ENCODE data around the gene MAN1A1. TPM values are rescaled to one million over a fixed set of nuclear protein-coding genes. Genes with fewer than 3 reads are reported as not detected.

The MAN1A1 gene
- polyA plus RNA-seq, 1 donor (not counting 4 experiments of a cell fraction or from before 2014, with no cell fraction given), result 20.2 TPM

DNA sequence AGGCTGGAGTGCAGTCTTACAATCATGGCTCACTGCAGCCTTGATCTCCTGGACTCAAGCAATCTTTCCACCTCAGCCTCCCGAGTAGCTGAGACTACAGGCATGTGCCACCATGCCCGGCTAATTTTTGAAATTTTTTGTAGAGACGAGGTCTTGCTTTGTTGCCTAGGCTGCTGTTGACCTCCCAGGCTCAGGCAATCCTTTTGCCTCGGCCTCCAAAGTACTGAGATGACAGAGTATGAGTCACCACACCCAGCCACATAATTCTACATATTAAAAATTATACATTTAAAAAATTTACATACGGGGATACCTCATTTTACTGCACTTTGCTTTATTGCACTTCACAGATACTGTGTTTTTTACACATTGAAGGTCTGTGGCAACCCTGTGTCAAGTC is 115.1 kb downstream of the MAN1A1 start:
- H3K9ac ChIP-seq (ENCODE audit: control insufficient read depth, extremely low read depth, insufficient read depth, low read length), result no peak overlapping the region
- dilution Hi-C loops (cut with MboI; ENCODE audit: extremely low pct_ligation_motif_present, low sequenced_read_pairs), result no loop called here
- no peaks in the 10 kb centered on the region for H3K4me1 ChIP-seq (ENCODE audit: control insufficient read depth, extremely low read depth, insufficient read depth, low read length)
- H3K27ac ChIP-seq (ENCODE audit: control insufficient read depth, insufficient read depth, low read length), result no peak overlapping the region
- H3K27me3 ChIP-seq (ENCODE audit: control insufficient read depth, extremely low read depth, insufficient read depth, low read length), result no peaks in the 10 kb centered on the region
- DNase-seq (ENCODE audit: low read depth, low spot score), result no peak
- no peaks in the 10 kb centered on the region for H3K9me3 ChIP-seq (ENCODE audit: control insufficient read depth, low read depth, low read length)
- H2AFZ ChIP-seq (ENCODE audit: control insufficient read depth, low read length), result no peak overlapping the region
- H3K79me2 ChIP-seq (ENCODE audit: control insufficient read depth, insufficient read depth, low read length), result no peaks in the 10 kb centered on the region
- no peaks in the 10 kb centered on the region for H4K20me1 ChIP-seq (ENCODE audit: control insufficient read depth, extremely low read depth, insufficient read depth, low read length)
- no peaks in the 10 kb centered on the region for H3K36me3 ChIP-seq (ENCODE audit: control insufficient read depth in 2 of 2, extremely low read depth in 1 of 2, insufficient read depth in 2 of 2, low read length in 2 of 2)
- TF ChIP-seq, protein P1, sequence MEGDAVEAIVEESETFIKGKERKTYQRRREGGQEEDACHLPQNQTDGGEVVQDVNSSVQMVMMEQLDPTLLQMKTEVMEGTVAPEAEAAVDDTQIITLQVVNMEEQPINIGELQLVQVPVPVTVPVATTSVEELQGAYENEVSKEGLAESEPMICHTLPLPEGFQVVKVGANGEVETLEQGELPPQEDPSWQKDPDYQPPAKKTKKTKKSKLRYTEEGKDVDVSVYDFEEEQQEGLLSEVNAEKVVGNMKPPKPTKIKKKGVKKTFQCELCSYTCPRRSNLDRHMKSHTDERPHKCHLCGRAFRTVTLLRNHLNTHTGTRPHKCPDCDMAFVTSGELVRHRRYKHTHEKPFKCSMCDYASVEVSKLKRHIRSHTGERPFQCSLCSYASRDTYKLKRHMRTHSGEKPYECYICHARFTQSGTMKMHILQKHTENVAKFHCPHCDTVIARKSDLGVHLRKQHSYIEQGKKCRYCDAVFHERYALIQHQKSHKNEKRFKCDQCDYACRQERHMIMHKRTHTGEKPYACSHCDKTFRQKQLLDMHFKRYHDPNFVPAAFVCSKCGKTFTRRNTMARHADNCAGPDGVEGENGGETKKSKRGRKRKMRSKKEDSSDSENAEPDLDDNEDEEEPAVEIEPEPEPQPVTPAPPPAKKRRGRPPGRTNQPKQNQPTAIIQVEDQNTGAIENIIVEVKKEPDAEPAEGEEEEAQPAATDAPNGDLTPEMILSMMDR (optimal IDR thresholded peaks at IDR 0.05 in 1 of 3, IDR thresholded peaks at IDR 0.05 in 1 of 3, conservative IDR thresholded peaks at IDR 0.05 in 1 of 3; ENCODE audit: extremely low read depth in 1 of 3, insufficient read depth in 2 of 3, low read length in 3 of 3), result no peak
- TF ChIP-seq EZH2 (IDR thresholded peaks at IDR 0.05; ENCODE audit: low read length), result no peak
- H3K9me1 ChIP-seq (ENCODE audit: control insufficient read depth, extremely low read depth, insufficient read depth, low read length), result no peaks in the 10 kb centered on the region
- no peak overlapping the region for H3K4me2 ChIP-seq (ENCODE audit: control insufficient read depth, extremely low read depth, insufficient read depth, low read depth, low read length)
- no peak for FAIRE-seq
- H3K4me3 ChIP-seq (ENCODE audit: control insufficient read depth in 2 of 3, extremely low read depth in 1 of 3, insufficient read depth in 2 of 3, low read depth in 1 of 3, low read length in 3 of 3), result no peak overlapping the region

DNA sequence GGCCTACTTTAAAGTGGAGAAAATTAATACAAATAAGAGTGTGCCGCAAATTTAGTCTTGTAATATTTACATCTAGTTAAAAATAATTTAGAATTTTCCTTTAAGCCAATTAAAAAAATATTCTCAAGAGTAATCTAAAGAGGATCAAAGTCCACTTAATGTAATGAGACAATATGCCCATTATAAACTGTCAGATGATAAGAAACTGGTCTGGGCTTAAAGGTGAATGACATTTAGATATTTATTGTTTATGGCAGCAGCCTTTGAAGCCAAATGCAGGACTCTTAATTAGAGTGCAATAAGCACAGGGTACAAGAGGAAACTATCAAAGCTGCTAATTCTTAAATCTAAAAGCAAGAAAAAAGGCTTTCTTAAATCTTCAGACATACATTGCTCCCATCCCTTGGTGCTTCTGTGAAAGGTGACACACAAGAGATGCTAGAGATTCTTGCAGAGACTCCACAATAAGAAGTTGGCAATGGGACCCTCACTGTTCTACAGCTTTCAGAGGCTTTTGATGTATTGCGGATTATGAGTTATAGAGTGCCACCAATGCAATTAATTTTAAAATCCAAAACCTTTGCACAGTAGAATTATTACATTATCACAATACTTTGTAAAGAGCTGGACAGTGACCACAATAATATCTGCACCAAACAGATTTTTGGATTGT is 116.1 kb downstream of the MAN1A1 start:
- Histone ChIP-seq H3K27ac (ENCODE audit: control insufficient read depth, insufficient read depth, low read length) (no peak overlapping the region), H3K36me3 (ENCODE audit: control insufficient read depth in 2 of 2, extremely low read depth in 1 of 2, insufficient read depth in 2 of 2, low read length in 2 of 2) (no peaks in the 10 kb centered on the region), H3K4me3 (ENCODE audit: control insufficient read depth in 2 of 3, extremely low read depth in 1 of 3, insufficient read depth in 2 of 3, low read depth in 1 of 3, low read length in 3 of 3) (no peak overlapping the region), H3K9me3 (ENCODE audit: control insufficient read depth, low read depth, low read length) (no peaks in the 10 kb centered on the region), H2AFZ (ENCODE audit: control insufficient read depth, low read length) (no peak overlapping the region), H4K20me1 (ENCODE audit: control insufficient read depth, extremely low read depth, insufficient read depth, low read length) (no peaks in the 10 kb centered on the region), H3K9ac (ENCODE audit: control insufficient read depth, extremely low read depth, insufficient read depth, low read length) (no peak overlapping the region), H3K79me2 (ENCODE audit: control insufficient read depth, insufficient read depth, low read length) (no peaks in the 10 kb centered on the region), H3K4me1 (ENCODE audit: control insufficient read depth, extremely low read depth, insufficient read depth, low read length) (no peaks in the 10 kb centered on the region), H3K27me3 (ENCODE audit: control insufficient read depth, extremely low read depth, insufficient read depth, low read length) (no peaks in the 10 kb centered on the region), H3K9me1 (ENCODE audit: control insufficient read depth, extremely low read depth, insufficient read depth, low read length) (no peaks in the 10 kb centered on the region), H3K4me2 (ENCODE audit: control insufficient read depth, extremely low read depth, insufficient read depth, low read depth, low read length) (no peak overlapping the region)
- dilution Hi-C loops (cut with MboI; ENCODE audit: extremely low pct_ligation_motif_present, low sequenced_read_pairs), result no loop called here
- FAIRE-seq (no peak), DNase-seq (ENCODE audit: low read depth, low spot score) (no peak)
- TF ChIP-seq, protein P1 (optimal IDR thresholded peaks at IDR 0.05 in 1 of 3, IDR thresholded peaks at IDR 0.05 in 1 of 3, conservative IDR thresholded peaks at IDR 0.05 in 1 of 3; ENCODE audit: extremely low read depth in 1 of 3, insufficient read depth in 2 of 3, low read length in 3 of 3), result no peak
- no peak for TF ChIP-seq EZH2 (IDR thresholded peaks at IDR 0.05; ENCODE audit: low read length)

Measured in keratinocyte (primary cell).